ENCODE measurements around the gene HOXB8.

HOXB8 gene

GRCh38 chr17:48637323-48638260, 22.5 kb upstream of the HOXB8 start:
- peak; percentile 88 for DNase-seq (ENCODE audit: low spot score)

- DNase-seq (ENCODE audit: low spot score), result peak; percentile 84
These were observed 21.3 kb upstream of the HOXB8 start for GRCh38 chr17:48636177-48637018.

- DNase-seq (ENCODE audit: low spot score), result no peak
These were observed 19.6 kb upstream of the HOXB8 start for GRCh38 chr17:48634493-48635208.

GRCh38 chr17:48633266-48633677, 18.2 kb upstream of the HOXB8 start:
- no peak for DNase-seq (ENCODE audit: low spot score)

DNA sequence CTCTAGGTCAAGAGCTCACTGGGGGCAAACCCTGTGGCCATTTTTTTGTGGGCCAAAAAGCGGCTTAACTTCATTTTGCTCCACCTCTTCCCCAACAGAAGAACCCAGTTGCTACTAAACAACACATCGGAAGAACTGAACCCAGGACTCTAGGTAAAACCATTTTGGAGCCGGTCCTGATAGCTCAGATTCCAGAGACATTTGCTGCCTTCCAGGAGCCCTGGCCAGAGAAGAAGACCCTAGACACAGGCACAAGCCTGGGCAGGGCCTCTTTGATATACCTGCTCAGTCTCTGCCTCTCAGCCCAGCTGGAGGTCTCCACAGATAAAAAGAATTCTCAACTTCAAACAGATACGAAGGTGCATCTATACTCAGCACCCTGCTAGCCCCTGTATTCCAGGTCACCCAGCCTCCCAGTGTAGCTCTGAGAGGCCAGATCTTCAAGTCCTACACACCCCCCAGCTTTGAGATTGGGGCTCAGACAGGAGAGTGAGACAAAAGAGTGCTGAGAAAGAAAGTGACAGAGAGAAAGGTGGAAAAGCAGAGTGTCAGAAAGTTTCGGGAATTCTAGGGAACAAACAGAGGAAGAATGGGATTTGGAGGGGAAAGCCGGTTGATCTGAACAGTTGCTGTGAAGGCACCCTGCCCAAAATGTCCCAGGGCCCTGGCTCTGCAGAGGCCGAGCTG, 17.6 kb upstream of the HOXB8 start:
- no peak for DNase-seq (ENCODE audit: low spot score)

GRCh38 chr17:48631693-48632578, 16.8 kb upstream of the HOXB8 start:
- no peak for DNase-seq (ENCODE audit: low spot score)

DNA sequence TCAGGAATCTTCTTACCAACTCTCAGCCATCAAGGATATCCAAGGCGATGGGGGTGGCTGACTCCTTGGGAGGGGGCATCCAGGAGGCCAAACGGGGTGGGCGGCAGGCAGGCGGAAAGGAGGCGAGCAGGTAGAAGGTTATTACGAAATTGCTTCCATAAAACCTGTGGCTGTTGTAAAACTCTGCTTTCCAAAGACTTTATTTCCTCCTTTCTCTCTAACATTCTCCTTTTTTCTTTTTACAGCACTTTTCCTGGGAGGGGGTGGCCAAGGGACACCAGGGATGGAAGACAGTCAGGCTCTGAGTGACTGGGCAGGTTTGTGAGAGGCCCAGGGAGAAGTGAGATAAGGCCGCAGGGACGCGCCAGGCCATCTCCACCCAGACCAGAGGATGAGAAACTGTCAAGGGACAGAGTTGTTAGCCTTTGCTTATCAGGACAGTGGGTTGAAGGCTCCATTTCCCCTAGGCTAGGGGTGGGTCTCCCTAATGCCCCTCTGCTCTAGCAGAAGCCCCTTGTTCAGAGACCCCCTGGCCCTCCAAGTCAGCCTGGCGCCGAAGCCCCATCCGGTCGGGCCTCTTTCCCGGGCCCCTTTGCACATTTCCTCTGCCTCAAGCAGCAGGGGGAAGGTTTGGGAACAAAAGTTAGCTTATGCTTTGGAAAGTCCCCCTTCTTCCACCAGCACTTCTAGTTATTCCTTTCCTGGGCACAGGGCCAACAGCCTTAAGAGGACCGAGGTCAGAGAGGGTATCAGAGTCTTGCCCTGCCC, 16.0 kb upstream of the HOXB8 start:
- DNase-seq (ENCODE audit: low spot score), result no peak

GRCh38 chr17:48630009-48630924, 15.2 kb upstream of the HOXB8 start:
- no peak for DNase-seq (ENCODE audit: low spot score)

DNA sequence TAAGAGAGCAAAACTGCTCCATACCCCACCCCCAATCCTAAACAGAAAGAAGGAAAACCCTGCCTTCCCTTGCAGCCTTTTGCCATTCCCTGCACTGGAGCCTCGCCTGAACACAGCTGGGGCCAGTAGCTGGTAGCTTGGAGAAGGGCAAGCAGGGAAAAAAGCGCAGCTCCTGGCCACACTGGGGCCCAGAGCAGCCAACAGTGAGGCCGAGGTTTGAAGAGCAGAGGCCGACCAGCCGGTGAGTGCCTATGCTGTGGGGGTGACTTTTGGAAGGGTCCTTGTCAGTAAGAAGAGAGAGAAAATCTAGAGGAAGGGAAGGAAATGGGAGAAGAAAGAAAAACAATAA, 14.3 kb upstream of the HOXB8 start:
- no peak for DNase-seq (ENCODE audit: low spot score)

DNA sequence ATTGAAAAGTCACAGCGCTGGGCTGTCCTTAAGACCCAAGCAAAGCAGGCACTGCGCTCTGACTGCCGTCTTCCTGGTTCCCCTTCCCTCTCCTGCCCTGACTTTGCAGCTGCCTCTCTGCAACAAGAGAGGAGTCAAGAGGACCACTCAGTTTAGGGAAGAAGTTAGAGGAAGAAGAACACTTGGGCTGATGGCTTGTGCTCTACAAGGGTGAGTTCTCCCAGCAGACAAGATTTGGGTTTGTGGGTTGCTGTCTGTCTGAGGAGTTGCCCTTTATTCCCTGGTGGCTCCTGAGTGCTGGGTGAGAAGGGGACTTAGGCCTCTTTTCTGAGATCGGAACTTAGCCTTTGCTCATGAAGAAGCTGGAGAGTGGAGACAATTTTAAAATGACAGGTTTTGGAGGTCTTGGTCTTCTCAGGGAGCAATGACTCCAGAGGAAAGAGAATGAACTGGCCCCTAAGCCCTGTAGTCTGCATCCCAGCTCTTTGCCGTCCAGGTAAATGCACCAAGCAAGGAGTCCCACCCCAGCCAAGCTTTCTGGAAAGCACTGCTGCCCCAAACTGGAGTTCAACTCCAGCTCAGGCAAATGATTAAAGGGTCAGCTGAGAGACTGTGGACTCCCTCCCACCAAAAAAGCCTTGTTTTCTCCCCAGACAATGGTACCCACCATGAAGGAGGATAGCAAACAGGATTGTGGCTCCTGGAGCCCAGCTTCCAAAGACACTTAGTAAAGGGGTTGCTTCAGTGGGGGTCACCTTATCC, 13.7 kb upstream of the HOXB8 start:
- DNase-seq (ENCODE audit: low spot score), result no peak

- no peak for DNase-seq (ENCODE audit: low spot score)
These were observed 12.8 kb upstream of the HOXB8 start for GRCh38 chr17:48627623-48628521.

- DNase-seq (ENCODE audit: low spot score), result no peak
These were observed 12.1 kb upstream of the HOXB8 start for GRCh38 chr17:48627118-48627597.

DNA sequence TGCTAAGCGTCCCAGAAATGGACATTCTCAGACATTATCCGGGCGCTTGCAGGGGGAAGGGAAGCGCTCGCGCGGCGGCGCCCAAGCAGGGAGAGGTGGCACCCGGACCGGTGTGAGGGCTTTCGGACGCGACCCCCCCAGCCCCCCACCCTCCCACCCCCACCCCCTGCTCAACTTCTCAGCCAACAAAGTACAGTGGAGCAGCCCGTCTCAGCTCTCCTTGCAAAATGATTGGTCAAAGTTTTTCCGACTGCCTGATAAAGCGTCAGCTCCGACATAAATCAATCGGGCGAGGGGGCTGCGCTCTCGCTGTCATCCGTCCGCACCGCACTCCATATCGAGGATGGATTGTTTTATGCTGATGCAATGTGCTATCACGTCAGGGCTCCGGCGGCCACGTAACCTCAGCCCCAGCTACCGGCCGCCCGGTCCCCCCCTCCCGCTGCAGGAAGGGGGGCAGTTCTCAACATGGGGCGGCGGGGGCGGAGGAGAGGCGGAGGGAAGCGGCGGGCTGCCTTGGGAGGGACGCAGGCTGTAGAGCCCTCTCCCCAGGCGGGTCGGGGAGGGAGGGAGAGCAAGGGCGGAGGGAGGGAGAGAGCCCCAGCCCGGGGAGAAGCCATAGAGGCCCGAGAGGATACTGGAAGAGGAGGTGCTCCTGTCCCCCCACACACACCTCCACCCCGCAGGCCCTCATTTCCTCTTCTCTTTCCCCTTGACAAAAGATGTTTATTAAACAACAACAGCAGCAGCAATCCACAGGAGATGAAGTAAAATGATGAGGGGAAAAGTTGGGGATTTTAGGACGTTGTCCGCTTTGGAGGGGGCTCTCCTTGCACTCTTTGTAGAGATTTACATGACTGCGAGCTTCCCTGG, 11.4 kb upstream of the HOXB8 start, which contains the start of gene HOXB9:
Gene HOXB9, minus strand, starts transcription at position 114 of the 873 bp plus-strand sequence. Its CDS starts 89 bp downstream, at position 25.
- DNase-seq (ENCODE audit: low spot score), result no peak

GRCh38 chr17:48625495-48626244, 10.6 kb upstream of the HOXB8 start:
- DNase-seq (ENCODE audit: low spot score), result peak; percentile 62
